Inflammatory macrophage (primary cell): Measurements from ENCODE around the gene SMC5.
"Not testable (repeated sequence)": the region's sequence is repeated elsewhere in the genome, so short reads cannot be mapped to it uniquely, and the experiment has no call there.

Source experiments
- DNase-seq, 2 donors: peaks; one replicate each; pipeline ENCODE4 v3.0.0-alpha.2; 2020 to 2022
- total RNA-seq, 18 experiments: gene quantifications; one replicate each; lab custom pipeline; 2026; ENCODE audit warnings: mixed read lengths in 6 of 18, inconsistent platforms in 2 of 18; lab: John Stamatoyannopoulos, UW

SMC5 gene
- 33.5 to 89.7 (median 61.4) reads per million in 18 experiments for total RNA-seq

GRCh38 chr9:70258692-70259511 lies at the start of gene SMC5:
TSS of gene SMC5 (plus strand) at chr9:70258978. CDS start at chr9:70259079, 101 bp downstream.
- peak; percentile 93 to 94 for DNase-seq

- no peak for DNase-seq
Observed at GRCh38 chr9:70217029-70217428, 41.7 kb upstream of the SMC5 start.

- no peak for DNase-seq
Observed at GRCh38 chr9:70218767-70219166, 40.0 kb upstream of the SMC5 start.

- DNase-seq, result no peak
Observed at GRCh38 chr9:70220216-70220615, 38.6 kb upstream of the SMC5 start.

- no peak for DNase-seq
Observed at GRCh38 chr9:70222354-70222753, 36.4 kb upstream of the SMC5 start.

GRCh38 chr9:70228118-70228517 lies 30.7 kb upstream of the SMC5 start:
- no peak for DNase-seq

GRCh38 chr9:70228611-70229010 lies 30.2 kb upstream of the SMC5 start:
- DNase-seq, result no peak

- DNase-seq, result no peak
Observed at GRCh38 chr9:70229026-70229425, 29.8 kb upstream of the SMC5 start.

GRCh38 chr9:70229579-70229978 lies 29.2 kb upstream of the SMC5 start:
- no peak for DNase-seq

- DNase-seq, result no peak
Observed at GRCh38 chr9:70232476-70232875, 26.3 kb upstream of the SMC5 start.

GRCh38 chr9:70234208-70234607 lies 24.6 kb upstream of the SMC5 start:
- DNase-seq, result not testable (repeated sequence)

GRCh38 chr9:70245952-70246351 lies 12.8 kb upstream of the SMC5 start:
- not testable (repeated sequence) for DNase-seq

- no peak for DNase-seq
Observed at GRCh38 chr9:70250221-70250620, 8.6 kb upstream of the SMC5 start.

- DNase-seq, result no peak
Observed at GRCh38 chr9:70255486-70255885, 3.3 kb upstream of the SMC5 start.

GRCh38 chr9:70256123-70256551 lies 2.6 kb upstream of the SMC5 start:
- no peak for DNase-seq

- DNase-seq, result no peak
Observed at GRCh38 chr9:70257502-70257901, 1.3 kb upstream of the SMC5 start.

GRCh38 chr9:70257991-70258691 lies 637 bp upstream of the SMC5 start:
- peak; percentile 49 to 52 for DNase-seq

GRCh38 chr9:70259512-70259802 lies 679 bp downstream of the SMC5 start:
- DNase-seq, result no peak

GRCh38 chr9:70260007-70260443 lies 1.2 kb downstream of the SMC5 start:
- no peak for DNase-seq

GRCh38 chr9:70260606-70261005 lies 1.8 kb downstream of the SMC5 start:
- no peak for DNase-seq

- no peak for DNase-seq
Observed at GRCh38 chr9:70261131-70261870, 2.5 kb downstream of the SMC5 start.

GRCh38 chr9:70262366-70262765 lies 3.6 kb downstream of the SMC5 start:
- DNase-seq, result no peak

GRCh38 chr9:70262948-70263347 lies 4.2 kb downstream of the SMC5 start:
- no peak for DNase-seq
